SK-N-MC (cell line): ENCODE measurements around the gene NFKB2.

ENCODE experiments used
- EZH2 ChIP-seq: fragments of 200-600 bp; sonication (generic); IDR thresholded peaks from one replicate; pipeline ENCODE4 v1.6.1; 2017; ENCODE audit warnings: antibody characterized with exemption
- POLR2AphosphoS5 ChIP-seq: IDR thresholded peaks from 2 replicates; pipeline ENCODE4 v1.6.1; 2012; ENCODE audit warnings: mild to moderate bottlenecking, low read depth, low read length, borderline replicate concordance

DNA sequence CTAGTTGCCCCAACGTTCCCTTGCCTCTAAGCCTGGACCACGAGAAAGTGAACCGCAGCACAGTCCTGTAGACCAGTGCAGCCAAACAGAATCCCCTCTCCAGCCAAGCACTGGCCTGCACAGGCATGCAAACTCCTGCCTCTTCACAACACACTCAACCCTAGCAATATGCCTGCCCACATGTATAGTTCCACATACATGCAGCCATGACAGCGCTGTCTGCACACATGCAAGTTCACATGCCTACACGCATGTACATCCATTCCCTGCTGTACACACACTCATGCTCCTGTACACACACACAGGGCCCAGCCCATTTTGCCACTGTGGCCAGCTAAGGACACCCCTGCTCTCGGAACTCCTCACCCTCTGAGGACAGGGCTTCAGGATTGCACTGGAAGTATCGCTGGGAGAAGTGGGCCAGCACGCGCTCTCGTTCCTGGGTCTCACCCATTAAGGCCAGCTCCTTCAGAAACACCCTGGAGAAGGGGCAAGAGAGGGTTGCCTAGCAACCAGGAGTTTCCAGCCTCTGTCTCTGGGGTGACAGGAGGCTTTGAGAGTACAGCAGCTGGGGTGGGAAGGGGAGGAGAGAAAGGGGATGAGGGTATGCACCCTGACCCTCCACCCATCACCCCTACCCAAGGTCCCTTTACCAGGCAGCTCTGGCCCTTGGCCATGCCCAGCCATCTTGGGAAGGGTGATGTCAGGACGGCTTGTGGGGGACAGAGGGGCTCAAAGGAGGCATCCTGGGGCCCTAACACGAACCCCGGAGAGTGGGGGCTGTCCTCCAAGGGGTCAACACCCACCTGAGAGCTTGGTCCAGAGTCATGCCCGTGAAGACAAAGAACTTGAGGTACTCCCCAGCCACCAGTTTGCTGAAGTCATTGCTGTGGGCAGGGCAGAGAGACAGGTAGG is 16.1 kb downstream of the NFKB2 start:
- no peak for TF ChIP-seq EZH2
- TF ChIP-seq POLR2AphosphoS5 = no peak
